ACC112 (cell line): Measurements from ENCODE around the gene DNAI2.
A peak's percentile ranks its signal among the peaks of the same experiment; 100 is the strongest.

Source experiments
- H2AFZ ChIP-seq: fragments of 200-600 bp; sonication (generic); one replicate; pipeline ENCODE4 v1.6.0; 2017; ENCODE audit warnings: antibody characterized with exemption, low read length; ENCODE audit not compliant: unreplicated experiment
- H3K27ac ChIP-seq: fragments of 200-600 bp; sonication (generic); 2 replicates; pipeline ENCODE4 v1.5.1; 2014; ENCODE audit warnings: low read depth, mild to moderate bottlenecking, antibody characterized with exemption, low read length, moderate library complexity
- H3K27me3 ChIP-seq: fragments of 200-600 bp; sonication (generic); 2 replicates; pipeline ENCODE4 v1.6.1; 2014; ENCODE audit warnings: mild to moderate bottlenecking, antibody characterized with exemption, low read length, moderate library complexity, mixed read lengths; ENCODE audit not compliant: insufficient read depth
- H3K36me3 ChIP-seq: fragments of 200-600 bp; sonication (generic); 2 replicates; pipeline ENCODE4 v1.6.1; 2016; ENCODE audit warnings: mild to moderate bottlenecking, antibody characterized with exemption, low read length, moderate library complexity, mixed read lengths; ENCODE audit not compliant: insufficient read depth
- H3K4me1 ChIP-seq: fragments of 200-600 bp; sonication (generic); one replicate; pipeline ENCODE4 v1.6.1; 2016; ENCODE audit warnings: low read length, mixed read lengths; ENCODE audit not compliant: insufficient read depth, unreplicated experiment, control insufficient read depth
- H3K4me3 ChIP-seq: fragments of 200-600 bp; sonication (generic); 2 replicates; pipeline ENCODE4 v1.5.1; 2014; ENCODE audit warnings: mild to moderate bottlenecking, low read depth, low read length
- H3K79me2 ChIP-seq: fragments of 200-600 bp; sonication (generic); one replicate; pipeline ENCODE4 v1.6.0; 2016; ENCODE audit warnings: low read length; ENCODE audit not compliant: control insufficient read depth, unreplicated experiment, insufficient read depth

DNAI2 gene

DNA sequence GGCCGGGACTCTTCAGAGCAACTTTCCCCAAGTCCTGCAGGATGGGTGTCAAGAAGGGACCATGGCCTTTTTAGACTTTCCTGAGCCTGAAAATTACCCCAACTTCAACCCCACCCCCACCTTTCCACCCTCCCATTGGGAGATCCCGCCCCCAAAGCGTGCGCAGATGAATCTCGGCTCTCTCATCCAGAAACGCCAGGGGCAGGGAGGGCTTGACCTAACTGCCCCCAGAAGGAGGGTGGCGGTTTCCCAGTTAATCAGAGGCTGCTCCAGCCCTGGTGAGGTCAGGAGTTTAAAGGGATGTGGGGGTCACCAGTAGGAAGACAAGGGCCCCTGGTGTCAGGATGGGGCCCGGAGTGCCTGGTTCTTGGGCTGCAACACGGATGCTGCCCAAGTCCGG lies 52.5 kb downstream of the DNAI2 start:
- Histone ChIP-seq H3K27me3 (peaks cover 54% of the 10 kb centered on the region), H3K4me1 (peaks cover 4% of the 10 kb centered on the region), H3K79me2 (no peaks in the 10 kb centered on the region), H2AFZ (no peak overlapping the region), H3K4me3 (peak overlapping the region; percentile 25; the same call in 1 of the 2 replicates), H3K36me3 (no peaks in the 10 kb centered on the region), H3K27ac (no peak overlapping the region)

DNA sequence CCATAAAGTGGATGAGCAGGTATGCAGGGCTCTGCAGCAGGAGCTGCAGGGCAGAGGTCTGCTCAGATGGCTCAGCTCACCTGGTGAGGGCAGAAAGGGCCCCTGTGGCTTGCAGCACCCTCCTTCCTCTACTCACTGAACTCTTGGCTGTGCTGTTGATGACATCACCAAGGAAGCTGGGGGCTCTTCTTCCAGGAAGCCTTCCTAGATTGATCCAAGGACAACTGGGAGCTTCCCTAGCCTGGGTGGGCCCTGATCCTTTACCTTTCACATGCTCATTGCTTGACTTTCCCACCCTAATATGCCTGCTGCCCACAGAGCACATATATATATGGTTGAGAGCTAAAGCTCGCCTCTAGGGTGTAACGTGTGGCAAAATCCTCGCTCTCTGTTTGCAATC lies 54.5 kb downstream of the DNAI2 start:
- Histone ChIP-seq H3K79me2 (no peaks in the 10 kb centered on the region), H3K36me3 (no peaks in the 10 kb centered on the region), H3K4me3 (no peak overlapping the region), H2AFZ (no peak overlapping the region), H3K27me3 (peaks cover 43% of the 10 kb centered on the region), H3K4me1 (peaks cover 4% of the 10 kb centered on the region), H3K27ac (no peak overlapping the region)

DNA sequence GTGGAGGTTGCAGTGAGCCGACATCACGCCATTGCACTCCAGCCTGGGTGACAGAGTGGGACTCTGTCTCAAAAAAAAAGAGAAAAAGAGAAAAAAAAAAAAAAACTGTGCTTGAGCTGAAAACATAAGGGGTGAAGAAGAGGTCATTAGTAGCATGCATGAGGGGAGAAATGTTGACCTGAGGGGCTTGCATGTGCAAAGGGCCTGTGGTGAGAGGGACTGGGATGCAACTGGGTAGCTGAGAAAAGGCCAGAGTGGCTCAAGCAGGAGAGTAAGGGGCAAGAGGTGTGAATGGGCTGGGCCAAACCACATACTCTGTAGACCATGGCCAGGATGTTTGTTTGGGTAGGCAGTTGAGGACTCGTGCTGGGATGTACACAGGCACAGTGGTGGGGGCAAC lies 55.3 kb downstream of the DNAI2 start:
- no peaks in the 10 kb centered on the region for H3K36me3 ChIP-seq
- H3K79me2 ChIP-seq = no peaks in the 10 kb centered on the region
- peaks cover 42% of the 10 kb centered on the region for H3K27me3 ChIP-seq
- no peak overlapping the region for H2AFZ ChIP-seq
- no peak overlapping the region for H3K4me3 ChIP-seq
- H3K4me1 ChIP-seq = peaks cover 4% of the 10 kb centered on the region
- H3K27ac ChIP-seq = no peak overlapping the region

DNA sequence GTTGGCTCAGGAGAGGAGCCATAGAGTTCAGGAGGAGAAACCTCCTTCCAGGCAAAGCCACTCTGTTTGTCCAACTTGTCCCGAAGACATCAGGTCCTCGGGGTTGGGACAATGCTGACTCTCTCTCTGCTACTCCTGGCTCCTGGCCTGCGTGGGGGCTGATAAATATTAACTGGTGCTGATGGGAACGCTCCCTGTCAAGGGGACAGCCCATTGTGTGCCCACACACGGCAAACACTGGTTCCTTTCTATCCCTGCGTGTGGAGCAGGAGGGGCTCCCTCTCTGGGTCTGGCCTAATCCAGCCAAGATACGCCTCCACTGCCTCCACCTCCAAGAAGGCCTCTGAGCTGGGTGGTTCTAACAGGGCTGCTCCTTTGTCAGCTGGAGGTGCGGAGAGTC lies 56.4 kb downstream of the DNAI2 start:
- H3K36me3 ChIP-seq = no peaks in the 10 kb centered on the region
- no peaks in the 10 kb centered on the region for H3K79me2 ChIP-seq
- no peak overlapping the region for H3K4me3 ChIP-seq
- peaks cover 4% of the 10 kb centered on the region for H3K4me1 ChIP-seq
- H2AFZ ChIP-seq = no peak overlapping the region
- H3K27me3 ChIP-seq = peaks cover 39% of the 10 kb centered on the region
- H3K27ac ChIP-seq = no peak overlapping the region

DNA sequence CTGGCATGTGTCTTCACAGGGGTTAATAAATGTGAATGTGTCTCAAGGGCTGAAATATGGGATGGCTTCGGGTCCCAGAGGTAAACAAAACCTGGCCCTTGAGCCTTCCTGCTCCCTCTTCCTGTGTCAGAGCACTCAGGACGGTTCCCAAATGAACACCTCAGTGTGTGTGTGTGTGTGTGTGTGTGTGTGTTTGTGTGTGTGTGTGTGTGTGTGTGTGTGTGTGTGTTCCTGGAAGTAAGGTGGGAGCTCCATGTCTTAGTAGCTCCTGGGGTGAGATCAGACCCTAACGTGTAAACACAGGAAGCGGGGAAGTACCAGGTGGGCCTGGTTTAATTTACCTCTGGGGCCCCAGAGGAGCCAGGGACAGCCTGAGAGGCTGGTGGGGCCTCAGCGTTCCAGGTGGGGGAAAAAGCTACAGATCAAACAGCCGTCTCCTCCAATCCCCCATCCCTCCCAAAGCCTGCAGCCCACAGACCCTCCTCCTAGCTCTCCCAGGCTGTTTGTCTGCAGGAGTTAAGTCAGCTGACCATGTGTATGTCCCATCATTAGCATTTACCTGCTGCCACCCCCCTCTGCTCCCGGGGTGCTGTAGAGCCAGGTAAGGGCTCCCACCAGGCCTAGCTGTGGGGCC lies 58.1 kb downstream of the DNAI2 start:
- H3K36me3 ChIP-seq = no peaks in the 10 kb centered on the region
- H3K79me2 ChIP-seq = no peaks in the 10 kb centered on the region
- peaks cover 24% of the 10 kb centered on the region for H3K27me3 ChIP-seq
- no peak overlapping the region for H3K27ac ChIP-seq
- H3K4me3 ChIP-seq = no peak overlapping the region
- H2AFZ ChIP-seq = no peak overlapping the region
- no peaks in the 10 kb centered on the region for H3K4me1 ChIP-seq

DNA sequence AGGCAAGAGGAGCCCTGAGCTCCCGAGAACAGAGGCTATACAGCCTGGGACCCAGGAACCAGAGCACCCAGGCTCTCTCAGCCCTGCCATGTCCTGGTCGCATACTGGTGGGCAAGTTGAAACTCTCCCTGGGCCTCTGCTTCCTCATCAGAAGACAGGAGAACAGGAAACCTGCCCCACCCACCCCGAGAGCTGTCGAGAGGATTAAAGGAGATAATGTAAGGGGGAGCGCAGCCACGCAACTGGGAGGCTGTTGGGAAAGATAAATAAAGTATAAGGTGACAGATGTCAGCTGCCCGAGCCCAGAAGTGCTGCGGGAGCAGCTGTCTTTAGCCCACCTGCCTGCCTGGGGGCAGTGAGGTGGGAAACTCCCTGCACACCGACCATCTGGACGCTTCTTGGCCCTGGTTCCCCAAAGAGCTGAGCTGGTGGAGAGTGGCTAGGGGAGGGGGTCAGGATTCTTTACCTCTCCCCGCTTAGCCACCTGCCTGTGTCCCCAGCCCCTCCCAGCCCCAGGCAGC lies 58.8 kb downstream of the DNAI2 start:
- Histone ChIP-seq H2AFZ (no peak overlapping the region), H3K36me3 (no peaks in the 10 kb centered on the region), H3K79me2 (no peaks in the 10 kb centered on the region), H3K27ac (no peak overlapping the region), H3K4me3 (no peak overlapping the region), H3K27me3 (peaks cover 26% of the 10 kb centered on the region), H3K4me1 (no peaks in the 10 kb centered on the region)

DNA sequence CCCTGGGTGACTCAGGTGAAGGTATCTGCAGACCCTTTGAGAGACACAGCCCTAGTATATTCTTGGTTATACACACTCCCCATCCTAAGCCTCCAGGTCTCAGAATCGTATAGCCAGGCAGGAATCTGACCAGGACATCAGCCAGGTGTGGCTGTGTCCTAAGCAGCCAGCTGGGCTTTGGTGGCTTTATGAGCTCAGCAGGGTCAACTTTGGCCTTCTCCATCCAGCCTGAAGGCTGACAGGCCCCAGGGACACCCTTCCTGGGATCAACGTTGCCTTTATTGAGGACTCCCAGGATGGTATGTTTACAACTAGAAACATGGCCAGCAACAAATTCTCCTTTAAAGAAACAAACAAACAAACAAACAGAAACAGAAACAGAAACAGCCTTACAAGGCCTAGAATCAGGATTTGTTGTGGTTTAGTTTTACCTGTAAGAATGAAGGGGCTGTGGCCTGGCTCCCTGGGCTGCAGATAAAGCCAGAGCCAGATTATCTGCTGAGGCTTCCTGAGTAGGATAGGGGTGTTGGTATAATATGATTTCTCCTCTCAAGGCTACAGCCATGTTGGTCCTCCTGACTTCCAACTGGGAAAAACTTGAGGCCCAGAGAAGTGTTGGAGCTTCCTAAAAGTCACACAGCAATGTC lies 60.5 kb downstream of the DNAI2 start:
- Histone ChIP-seq H3K4me3 (no peak overlapping the region), H3K79me2 (no peaks in the 10 kb centered on the region), H3K36me3 (no peaks in the 10 kb centered on the region), H2AFZ (no peak overlapping the region), H3K4me1 (no peaks in the 10 kb centered on the region), H3K27me3 (peaks cover 26% of the 10 kb centered on the region), H3K27ac (no peak overlapping the region)

DNA sequence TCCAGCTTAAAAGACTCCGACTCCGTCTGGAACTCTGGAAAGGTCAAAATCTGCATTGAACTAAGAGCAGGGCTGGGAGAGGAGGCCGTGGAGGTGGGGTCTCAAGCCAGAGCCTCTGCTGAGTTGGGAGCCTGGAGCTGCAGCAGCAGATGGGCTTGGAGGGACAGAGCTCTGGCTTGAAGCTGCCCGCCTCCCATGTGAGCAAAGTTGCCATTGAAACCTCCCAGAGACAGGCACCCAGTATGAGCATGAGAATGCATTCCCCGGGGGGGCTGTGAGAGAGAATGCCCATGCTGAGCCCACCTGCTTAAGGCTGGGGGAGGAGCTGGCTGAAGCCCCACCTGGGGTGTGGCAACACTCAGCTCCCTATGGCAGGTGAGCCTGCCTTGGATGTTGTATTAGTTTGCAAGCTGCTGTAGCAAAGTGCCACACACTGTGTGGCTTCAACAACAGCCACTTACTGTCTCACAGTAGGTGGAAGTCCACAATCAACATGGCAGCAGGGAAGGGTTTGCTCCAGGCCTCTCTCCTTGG lies 61.6 kb downstream of the DNAI2 start:
- H3K4me3 ChIP-seq = no peak overlapping the region

DNA sequence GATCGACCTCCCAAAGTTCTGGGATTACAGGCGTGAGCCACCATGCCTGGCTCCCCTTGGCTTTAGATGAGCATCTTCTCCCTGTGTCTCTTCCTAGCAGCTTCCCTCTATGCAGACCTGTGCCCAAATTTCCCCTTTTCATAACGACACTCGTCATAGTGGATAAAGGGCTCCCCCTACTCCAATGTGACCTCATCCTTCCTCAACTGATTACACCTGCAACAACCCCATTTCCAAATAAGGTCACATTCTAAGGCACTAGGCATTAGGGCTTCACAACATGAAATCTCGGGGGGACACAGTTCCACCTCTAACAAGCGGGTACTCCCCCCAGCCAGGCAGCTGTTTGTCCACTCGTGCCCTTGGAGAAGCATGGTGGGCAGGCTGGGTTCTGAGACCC lies 62.3 kb downstream of the DNAI2 start:
- H3K4me1 ChIP-seq = no peaks in the 10 kb centered on the region
- no peak overlapping the region for H2AFZ ChIP-seq
- no peak overlapping the region for H3K27ac ChIP-seq
- no peak overlapping the region for H3K4me3 ChIP-seq
- no peaks in the 10 kb centered on the region for H3K79me2 ChIP-seq
- H3K36me3 ChIP-seq = no peaks in the 10 kb centered on the region
- H3K27me3 ChIP-seq = peaks cover 13% of the 10 kb centered on the region

More for the DNA sequence above, 61.6 kb downstream of the DNAI2 start:
- Histone ChIP-seq H3K36me3 (no peaks in the 10 kb centered on the region), H3K27me3 (peaks cover 19% of the 10 kb centered on the region), H3K27ac (no peak overlapping the region), H3K79me2 (no peaks in the 10 kb centered on the region), H2AFZ (no peak overlapping the region), H3K4me1 (no peaks in the 10 kb centered on the region)

DNA sequence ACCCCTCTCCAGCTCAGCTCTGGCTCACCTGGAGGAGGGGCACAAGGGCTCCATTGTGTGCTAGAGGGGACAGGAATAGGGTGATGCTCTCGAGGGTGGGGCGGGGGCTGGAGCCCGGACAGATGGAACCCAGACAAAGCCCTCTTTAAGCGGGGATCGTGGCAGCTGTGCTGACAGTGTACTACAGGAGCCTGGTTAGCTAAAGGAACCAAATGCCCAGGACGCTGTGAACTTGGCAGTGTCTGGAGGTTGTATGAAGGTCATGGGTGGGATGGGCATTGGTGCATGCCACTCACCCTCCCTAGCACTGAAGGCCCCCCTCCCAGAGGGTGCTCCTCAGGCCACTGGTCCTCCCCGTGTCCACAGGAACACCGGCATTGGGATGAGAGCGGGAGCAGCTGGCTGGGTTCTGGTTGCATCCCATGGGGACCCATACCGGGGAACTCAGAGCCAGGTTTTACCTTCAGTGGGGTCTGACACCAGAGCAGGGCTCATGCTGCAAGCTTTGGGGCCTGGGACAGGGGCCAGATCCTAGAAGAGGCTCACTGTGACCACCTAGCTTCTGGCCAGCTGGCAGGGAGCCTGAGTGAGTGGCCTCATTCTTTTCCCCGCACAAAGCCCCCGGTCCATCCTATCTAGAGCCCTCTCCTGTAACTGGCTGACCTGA lies 63.9 kb downstream of the DNAI2 start:
- Histone ChIP-seq H3K4me1 (no peaks in the 10 kb centered on the region), H3K36me3 (no peaks in the 10 kb centered on the region), H3K27me3 (peaks cover 12% of the 10 kb centered on the region), H3K4me3 (no peak overlapping the region), H3K27ac (no peak overlapping the region), H3K79me2 (no peaks in the 10 kb centered on the region), H2AFZ (no peak overlapping the region)
